Measurements from ENCODE around the gene PCSK4.
"Not testable (repeated sequence)": the region's sequence is repeated elsewhere in the genome, so short reads cannot be mapped to it uniquely, and the experiment has no call there.

PCSK4 gene

GRCh38 chr19:1486720-1487575, 3.2 kb downstream of the PCSK4 start:
- DNase-seq: no peak

GRCh38 chr19:1483979-1484428, 6.1 kb downstream of the PCSK4 start:
- DNase-seq: no peak

GRCh38 chr19:1483131-1483978, 6.8 kb downstream of the PCSK4 start:
- no peak for DNase-seq

GRCh38 chr19:1482361-1483130, 7.6 kb downstream of the PCSK4 start:
- no peak for DNase-seq

- DNase-seq: no peak
Measured at GRCh38 chr19:1481893-1482360, 8.2 kb downstream of the PCSK4 start.

- DNase-seq: no peak
Measured at GRCh38 chr19:1481224-1481892, 8.8 kb downstream of the PCSK4 start.

GRCh38 chr19:1478934-1479707, 11.0 kb downstream of the PCSK4 start, which contains the start of gene C19orf25:
TSS of gene C19orf25 (minus strand) at chr19:1479215. CDS start at chr19:1478903, 312 bp downstream.
- DNase-seq: peak; percentile 95

GRCh38 chr19:1477056-1477455, 13.1 kb downstream of the PCSK4 start:
- not testable (repeated sequence) for DNase-seq

- no peak for DNase-seq
Measured at GRCh38 chr19:1475751-1476437, 14.3 kb downstream of the PCSK4 start.

GRCh38 chr19:1474765-1475351, 15.3 kb downstream of the PCSK4 start:
- DNase-seq: no peak

GRCh38 chr19:1474011-1474764, 16.0 kb downstream of the PCSK4 start:
- DNase-seq: no peak

GRCh38 chr19:1473085-1473851, 16.9 kb downstream of the PCSK4 start:
- DNase-seq: no peak

- no peak for DNase-seq
Measured at GRCh38 chr19:1472231-1473084, 17.7 kb downstream of the PCSK4 start.

- DNase-seq: no peak
Measured at GRCh38 chr19:1471515-1472160, 18.5 kb downstream of the PCSK4 start.

GRCh38 chr19:1471010-1471514, 19.1 kb downstream of the PCSK4 start:
- DNase-seq: no peak

- DNase-seq: peak; percentile 86
Measured at GRCh38 chr19:1470305-1471009, 19.7 kb downstream of the PCSK4 start.

GRCh38 chr19:1470055-1470304, 20.2 kb downstream of the PCSK4 start:
- no peak for DNase-seq

All from activated CD8-positive, alpha-beta memory T cell treated with anti-CD3 and anti-CD28 coated beads for 24 hours (primary cell).